Spinal cord (tissue), 10 donors: Measurements from ENCODE around the gene NOXO1. TPM values are rescaled to one million over a fixed set of nuclear protein-coding genes. Genes with fewer than 3 reads are reported as not detected.

Experiments
- DNase-seq, 6 donors: peaks; one replicate each; pipeline versions ENCODE4 v3.0.0 to v3.0.0-alpha.2; 2013 to 2015; ENCODE audit warnings: low spot score in 6 of 6, low read depth in 4 of 6
- H3K27ac ChIP-seq: one replicate; pipeline ENCODE4 v1.5.1; 2013; ENCODE audit warnings: low read depth, low read length, control low read depth
- H3K27me3 ChIP-seq: one replicate; pipeline ENCODE4 v1.6.1; 2013; ENCODE audit warnings: low read length; ENCODE audit not compliant: control insufficient read depth, insufficient read depth
- H3K36me3 ChIP-seq: one replicate; pipeline ENCODE4 v1.6.1; 2013; ENCODE audit warnings: low read length; ENCODE audit not compliant: control insufficient read depth, insufficient read depth
- H3K4me1 ChIP-seq: one replicate; pipeline ENCODE4 v1.6.1; 2013; ENCODE audit warnings: low read length; ENCODE audit not compliant: control insufficient read depth, insufficient read depth
- H3K4me3 ChIP-seq: one replicate; pipeline ENCODE4 v1.5.1; 2013; ENCODE audit warnings: low read depth, low read length, control low read depth
- H3K9me3 ChIP-seq: one replicate; pipeline ENCODE4 v1.6.1; 2013; ENCODE audit warnings: low read length; ENCODE audit not compliant: control insufficient read depth, insufficient read depth
- WGBS: methylation state at CpG from one replicate; pipeline ENCODE4 v1.1.5; 2013; ENCODE audit warnings: missing lambda C conversion rate; ENCODE audit not compliant: insufficient coverage; 5-methylcytosine and 5-hydroxymethylcytosine counted together
- polyA plus RNA-seq, 2 donors: library from polyadenylated mRNA; unstranded; fragments of 120-200 nt; gene quantifications; one replicate each; pipeline ENCODE4 v1.2.1, GENCODE V29; 2013; ENCODE audit not compliant: insufficient read length in 2 of 2
- total RNA-seq, 2 donors: library from RNA; depleted of rRNA in 1 of 2; stranded (reverse); fragments of 120-200 nt in 1 of 2; fragments of >200 nt in 1 of 2; gene quantifications; one replicate each; pipeline versions ENCODE4 v1.2.3 to v1.2.4, GENCODE V29; 2013 to 2014
- donor health status: healthy.

The NOXO1 gene
- total and polyA plus RNA-seq, 4 donors = 0.40 to 1.7 (median 1.2) TPM

GRCh38 chr16:2024032-2024420 lies 42.8 kb upstream of the NOXO1 start:
- Histone ChIP-seq H3K27me3 (peaks cover 28% of the 10 kb centered on the region), H3K27ac (peak overlapping the region; percentile 54), H3K36me3 (peaks cover 6% of the 10 kb centered on the region), H3K4me1 (peaks cover 62% of the 10 kb centered on the region), H3K4me3 (no peak overlapping the region), H3K9me3 (no peaks in the 10 kb centered on the region)
- no peak for DNase-seq
- WGBS = 92% methylated on average over 12 of the region's 12 CpGs

- peaks cover 57% of the 10 kb centered on the region for H3K4me1 ChIP-seq
- H3K27ac ChIP-seq = peak overlapping the region; percentile 54
- peak overlapping the region; percentile 42 for H3K4me3 ChIP-seq
- WGBS = 7% methylated on average over 49 of the region's 53 CpGs
- peak in 5 of 6 donors; percentile 71 to 94 (median 83) for DNase-seq
- H3K27me3 ChIP-seq = peaks cover 31% of the 10 kb centered on the region
- H3K9me3 ChIP-seq = no peaks in the 10 kb centered on the region
- H3K36me3 ChIP-seq = peaks cover 3% of the 10 kb centered on the region
Measured at GRCh38 chr16:2023092-2024031, 42.1 kb upstream of the NOXO1 start.

GRCh38 chr16:2022723-2023091 lies 41.4 kb upstream of the NOXO1 start:
- 2% methylated on average over 10 of the region's 14 CpGs for WGBS
- H3K27ac ChIP-seq = no peak overlapping the region
- H3K36me3 ChIP-seq = peaks cover 3% of the 10 kb centered on the region
- H3K4me3 ChIP-seq = peak overlapping the region; percentile 42
- H3K4me1 ChIP-seq = peaks cover 50% of the 10 kb centered on the region
- H3K27me3 ChIP-seq = peaks cover 34% of the 10 kb centered on the region
- DNase-seq = no peak
- no peaks in the 10 kb centered on the region for H3K9me3 ChIP-seq

GRCh38 chr16:2019921-2020831 lies 38.9 kb upstream of the NOXO1 start:
- Histone ChIP-seq H3K27me3 (peaks cover 32% of the 10 kb centered on the region), H3K9me3 (no peaks in the 10 kb centered on the region), H3K27ac (no peak overlapping the region), H3K4me1 (peaks cover 34% of the 10 kb centered on the region), H3K4me3 (no peak overlapping the region), H3K36me3 (no peaks in the 10 kb centered on the region)
- WGBS = under 1% methylated on average over 96 of the region's 96 CpGs
- DNase-seq = no peak

GRCh38 chr16:2019518-2019920 lies 38.2 kb upstream of the NOXO1 start, which contains the start of gene NPW:
NPW (plus strand) TSS chr16:2019785.
- peaks cover 34% of the 10 kb centered on the region for H3K4me1 ChIP-seq
- no peaks in the 10 kb centered on the region for H3K36me3 ChIP-seq
- H3K9me3 ChIP-seq = no peaks in the 10 kb centered on the region
- no peak within 1 kb of the TSS for H3K27ac ChIP-seq
- WGBS = 1% methylated on average over 33 of the region's 33 CpGs
- no peak within 1 kb of the TSS for H3K4me3 ChIP-seq
- DNase-seq = no peak
- H3K27me3 ChIP-seq = peaks cover 32% of the 10 kb centered on the region

DNA sequence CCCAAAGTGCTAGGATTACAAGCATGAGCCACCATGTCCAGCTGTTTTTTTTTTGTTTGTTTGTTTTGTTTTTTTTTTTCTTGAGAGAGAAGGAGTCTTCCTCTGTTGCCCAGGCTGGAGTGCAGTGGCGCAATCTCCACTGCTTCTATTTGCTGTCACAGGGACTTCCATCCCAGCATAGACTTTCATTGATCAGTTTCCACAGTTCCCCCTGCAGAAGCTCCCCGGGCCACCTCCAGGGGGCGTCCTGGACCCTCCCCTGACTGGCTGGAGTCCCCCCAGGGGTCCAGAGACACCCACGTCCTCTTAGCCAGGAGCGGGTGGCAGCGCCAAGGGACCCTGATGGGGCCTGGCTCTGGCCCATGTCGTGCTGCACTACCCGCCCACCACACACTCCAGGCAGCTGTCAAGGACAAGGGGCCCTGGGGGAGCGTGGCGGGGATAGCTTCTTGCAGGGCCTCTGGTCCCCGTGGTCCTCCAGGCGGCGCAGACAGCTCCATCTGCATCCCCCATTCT lies 35.2 kb upstream of the NOXO1 start:
- Histone ChIP-seq H3K9me3 (no peaks in the 10 kb centered on the region), H3K4me1 (peaks cover 15% of the 10 kb centered on the region), H3K4me3 (no peak overlapping the region), H3K27ac (no peak overlapping the region), H3K36me3 (no peaks in the 10 kb centered on the region), H3K27me3 (peaks cover 26% of the 10 kb centered on the region)
- WGBS = 29% methylated on average over 13 of the region's 13 CpGs
- no peak for DNase-seq

- H3K27me3 ChIP-seq = peaks cover 22% of the 10 kb centered on the region
- H3K9me3 ChIP-seq = no peaks in the 10 kb centered on the region
- no peak overlapping the region for H3K4me3 ChIP-seq
- peaks cover 15% of the 10 kb centered on the region for H3K4me1 ChIP-seq
- H3K27ac ChIP-seq = no peak overlapping the region
- no peaks in the 10 kb centered on the region for H3K36me3 ChIP-seq
- WGBS = 100% methylated on average over 4 of the region's 7 CpGs
- no peak for DNase-seq
Measured at GRCh38 chr16:2015947-2016208, 34.6 kb upstream of the NOXO1 start.

DNA sequence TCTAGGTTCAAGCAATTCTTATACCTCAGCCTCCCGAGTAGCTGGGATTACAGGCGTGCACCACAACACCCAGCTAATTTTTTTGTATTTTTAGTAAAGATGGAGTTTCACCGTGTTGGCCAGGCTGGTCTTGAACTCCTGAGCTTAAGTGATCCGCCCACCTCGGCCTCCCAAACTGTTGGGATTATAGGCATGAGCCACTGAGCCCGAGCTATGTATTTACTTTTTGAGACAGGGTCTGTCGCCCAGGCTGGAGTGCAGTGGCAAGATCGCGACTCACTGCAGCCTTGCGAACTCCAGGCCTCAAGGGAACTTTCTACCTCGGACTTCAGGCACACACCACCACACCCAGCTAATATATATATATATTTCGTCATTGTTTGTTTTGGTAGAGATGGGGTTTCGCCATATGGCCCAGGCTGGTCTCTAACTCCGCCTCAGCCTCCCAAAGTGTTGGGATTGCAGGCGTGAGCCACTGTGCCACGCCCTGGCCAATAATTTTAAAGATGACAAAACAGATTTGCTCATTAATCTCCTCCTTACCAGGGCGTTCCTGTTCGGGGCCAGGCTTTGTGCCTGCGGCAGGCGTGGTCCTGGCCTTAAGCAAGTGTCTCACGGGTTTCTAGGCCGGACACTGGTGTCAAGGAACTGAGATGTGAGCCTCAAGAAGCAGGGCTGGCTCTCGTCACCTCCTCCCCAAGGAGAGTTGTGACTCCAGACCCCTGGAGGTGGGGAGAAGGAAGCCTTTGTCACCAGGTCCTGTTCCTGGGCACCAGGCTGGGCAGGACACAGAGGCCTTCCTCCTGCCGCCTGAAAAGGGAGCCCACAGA lies 34.1 kb upstream of the NOXO1 start:
- no peaks in the 10 kb centered on the region for H3K36me3 ChIP-seq
- 79% methylated on average over 12 of the region's 24 CpGs for WGBS
- peaks cover 15% of the 10 kb centered on the region for H3K4me1 ChIP-seq
- no peak overlapping the region for H3K4me3 ChIP-seq
- no peak overlapping the region for H3K27ac ChIP-seq
- no peak for DNase-seq
- H3K9me3 ChIP-seq = no peaks in the 10 kb centered on the region
- H3K27me3 ChIP-seq = peaks cover 17% of the 10 kb centered on the region

DNA sequence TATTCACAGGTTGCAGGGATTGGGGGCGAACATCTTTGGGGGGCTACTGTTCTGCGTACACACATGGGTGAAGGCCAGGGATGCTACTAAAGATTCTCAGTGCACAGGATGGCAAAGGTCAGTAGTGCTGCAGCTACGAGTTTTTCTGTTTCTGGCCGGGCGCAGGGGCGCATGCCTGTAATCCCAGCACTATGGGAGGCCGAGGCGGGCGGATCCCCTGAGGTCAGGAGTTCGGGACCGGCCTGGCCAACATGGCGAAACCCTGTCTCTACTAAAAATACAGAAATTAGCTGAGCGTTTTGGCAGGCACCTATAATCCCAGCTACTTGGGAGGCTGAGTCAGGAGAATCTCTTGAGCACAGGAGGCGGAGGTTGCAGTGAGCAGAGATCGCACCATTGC lies 32.3 kb upstream of the NOXO1 start:
- Histone ChIP-seq H3K4me1 (peaks cover 14% of the 10 kb centered on the region), H3K36me3 (peaks cover 2% of the 10 kb centered on the region), H3K4me3 (no peak overlapping the region), H3K27ac (no peak overlapping the region), H3K27me3 (peaks cover 4% of the 10 kb centered on the region), H3K9me3 (no peaks in the 10 kb centered on the region)
- no peak for DNase-seq
- 96% methylated on average over 13 of the region's 15 CpGs for WGBS
